Keratinocyte (primary cell): ENCODE results near the gene PGPEP1.

Experiments
- EZH2 ChIP-seq: IDR thresholded peaks from one replicate; pipeline ENCODE4 v1.6.1; 2012; ENCODE audit warnings: inconsistent platforms, mild to moderate bottlenecking, low read length, moderate library complexity
- TF ChIP-seq, protein P1 (sequence below), 3 experiments: IDR thresholded peaks in 1 of 3; conservative IDR thresholded peaks in 1 of 3; optimal IDR thresholded peaks in 1 of 3; 2 replicates in 2 of 3; 3 replicates in 1 of 3; pipeline versions ENCODE3 to v1.5.1; 2011; ENCODE audit warnings: low read length in 3 of 3, mild to moderate bottlenecking in 3 of 3, moderate library complexity in 2 of 3, control low read depth in 1 of 3, inconsistent platforms in 1 of 3; ENCODE audit not compliant: insufficient read depth in 2 of 3; ENCODE audit errors: extremely low read depth in 1 of 3

DNA sequence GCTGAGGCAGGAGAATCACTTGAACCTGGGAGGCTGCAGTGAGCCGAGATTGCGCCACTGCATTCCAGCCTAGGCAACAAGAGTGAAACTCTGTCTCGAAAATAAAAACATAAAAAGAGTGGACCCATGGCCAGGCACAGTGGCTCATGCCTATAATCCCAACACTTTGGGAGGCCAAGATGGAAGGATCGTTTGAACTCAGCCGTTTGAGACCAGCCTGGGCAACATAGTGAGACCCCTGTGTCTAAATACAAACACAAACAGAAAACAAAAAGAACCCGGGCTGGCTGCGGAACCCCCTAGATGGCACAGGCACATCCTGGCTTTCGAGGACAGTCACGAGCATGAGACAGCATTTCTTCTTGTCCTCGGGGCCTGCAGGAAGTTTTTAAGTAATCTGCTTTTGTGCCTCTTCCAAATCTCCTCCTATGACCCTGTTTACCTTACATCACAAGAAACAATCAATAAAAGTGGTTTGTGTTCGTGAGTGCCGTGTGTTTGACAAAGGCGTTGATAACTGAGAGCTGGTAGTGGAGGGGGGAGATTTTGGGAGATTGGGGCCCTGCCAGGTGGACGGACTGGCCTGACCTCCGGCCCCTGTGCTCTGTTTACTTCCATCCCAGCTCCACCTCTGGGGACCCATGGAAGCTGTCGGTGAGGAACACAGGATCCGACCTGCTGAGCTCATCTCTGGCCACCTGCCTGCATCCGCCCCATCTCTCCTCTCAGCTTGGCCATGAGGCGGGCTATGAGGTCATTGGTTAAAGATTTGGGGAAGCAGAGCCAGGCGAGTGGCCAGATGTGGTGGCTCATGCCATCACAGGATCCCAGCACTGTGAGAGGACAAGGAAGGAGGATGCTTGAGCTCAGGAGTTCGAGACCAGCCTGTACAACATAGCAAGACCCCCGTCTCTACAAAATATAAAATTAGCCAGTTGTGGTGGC, 39.7 kb downstream of the PGPEP1 start:
- TF ChIP-seq, protein P1, sequence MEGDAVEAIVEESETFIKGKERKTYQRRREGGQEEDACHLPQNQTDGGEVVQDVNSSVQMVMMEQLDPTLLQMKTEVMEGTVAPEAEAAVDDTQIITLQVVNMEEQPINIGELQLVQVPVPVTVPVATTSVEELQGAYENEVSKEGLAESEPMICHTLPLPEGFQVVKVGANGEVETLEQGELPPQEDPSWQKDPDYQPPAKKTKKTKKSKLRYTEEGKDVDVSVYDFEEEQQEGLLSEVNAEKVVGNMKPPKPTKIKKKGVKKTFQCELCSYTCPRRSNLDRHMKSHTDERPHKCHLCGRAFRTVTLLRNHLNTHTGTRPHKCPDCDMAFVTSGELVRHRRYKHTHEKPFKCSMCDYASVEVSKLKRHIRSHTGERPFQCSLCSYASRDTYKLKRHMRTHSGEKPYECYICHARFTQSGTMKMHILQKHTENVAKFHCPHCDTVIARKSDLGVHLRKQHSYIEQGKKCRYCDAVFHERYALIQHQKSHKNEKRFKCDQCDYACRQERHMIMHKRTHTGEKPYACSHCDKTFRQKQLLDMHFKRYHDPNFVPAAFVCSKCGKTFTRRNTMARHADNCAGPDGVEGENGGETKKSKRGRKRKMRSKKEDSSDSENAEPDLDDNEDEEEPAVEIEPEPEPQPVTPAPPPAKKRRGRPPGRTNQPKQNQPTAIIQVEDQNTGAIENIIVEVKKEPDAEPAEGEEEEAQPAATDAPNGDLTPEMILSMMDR (optimal IDR thresholded peaks at IDR 0.05 in 1 of 3, IDR thresholded peaks at IDR 0.05 in 1 of 3, conservative IDR thresholded peaks at IDR 0.05 in 1 of 3; ENCODE audit: extremely low read depth in 1 of 3, insufficient read depth in 2 of 3, low read length in 3 of 3): no peak
- no peak for TF ChIP-seq EZH2
